ACC112 (cell line): ENCODE results near the gene TACO1.

ENCODE experiments used
- H2AFZ ChIP-seq: fragments of 200-600 bp; sonication (generic); one replicate; pipeline ENCODE4 v1.6.0; 2017; ENCODE audit warnings: antibody characterized with exemption, low read length; ENCODE audit not compliant: unreplicated experiment
- H3K27ac ChIP-seq: fragments of 200-600 bp; sonication (generic); 2 replicates; pipeline ENCODE4 v1.5.1; 2014; ENCODE audit warnings: low read depth, mild to moderate bottlenecking, antibody characterized with exemption, low read length, moderate library complexity
- H3K27me3 ChIP-seq: fragments of 200-600 bp; sonication (generic); 2 replicates; pipeline ENCODE4 v1.6.1; 2014; ENCODE audit warnings: mild to moderate bottlenecking, antibody characterized with exemption, low read length, moderate library complexity, mixed read lengths; ENCODE audit not compliant: insufficient read depth
- H3K36me3 ChIP-seq: fragments of 200-600 bp; sonication (generic); 2 replicates; pipeline ENCODE4 v1.6.1; 2016; ENCODE audit warnings: mild to moderate bottlenecking, antibody characterized with exemption, low read length, moderate library complexity, mixed read lengths; ENCODE audit not compliant: insufficient read depth
- H3K4me1 ChIP-seq: fragments of 200-600 bp; sonication (generic); one replicate; pipeline ENCODE4 v1.6.1; 2016; ENCODE audit warnings: low read length, mixed read lengths; ENCODE audit not compliant: insufficient read depth, unreplicated experiment, control insufficient read depth
- H3K4me3 ChIP-seq: fragments of 200-600 bp; sonication (generic); 2 replicates; pipeline ENCODE4 v1.5.1; 2014; ENCODE audit warnings: mild to moderate bottlenecking, low read depth, low read length
- H3K79me2 ChIP-seq: fragments of 200-600 bp; sonication (generic); one replicate; pipeline ENCODE4 v1.6.0; 2016; ENCODE audit warnings: low read length; ENCODE audit not compliant: control insufficient read depth, unreplicated experiment, insufficient read depth

Gene TACO1

GRCh38 chr17:63649813-63650212 lies 49.1 kb downstream of the TACO1 start:
- Histone ChIP-seq H3K36me3 (peaks cover 6% of the 10 kb centered on the region; the same call in 1 of the 2 replicates), H3K4me3 (no peak overlapping the region), H2AFZ (no peak overlapping the region), H3K27me3 (no peaks in the 10 kb centered on the region), H3K79me2 (no peaks in the 10 kb centered on the region), H3K27ac (no peak overlapping the region), H3K4me1 (no peaks in the 10 kb centered on the region)

DNA sequence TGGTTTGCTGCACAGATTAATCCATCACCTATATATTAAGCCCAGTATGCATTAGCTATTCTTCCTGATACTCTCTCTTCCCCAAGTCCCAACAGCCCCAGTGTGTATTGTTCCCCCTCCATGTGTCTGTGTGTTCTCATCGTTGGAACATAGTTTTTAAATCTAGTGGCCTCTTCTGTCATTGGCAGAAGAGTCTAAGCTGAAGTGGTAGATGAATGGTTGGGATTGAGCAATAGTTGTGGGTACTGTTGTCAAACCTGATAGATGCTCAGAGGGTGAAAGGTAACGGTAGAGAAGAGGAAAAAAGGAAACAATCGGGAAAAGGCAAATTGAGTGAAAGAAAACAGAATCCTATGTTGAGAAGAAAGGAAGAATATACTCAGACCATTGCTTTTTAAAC lies 51.4 kb downstream of the TACO1 start:
- Histone ChIP-seq H3K4me1 (no peaks in the 10 kb centered on the region), H3K79me2 (no peaks in the 10 kb centered on the region), H3K27me3 (no peaks in the 10 kb centered on the region), H2AFZ (no peak overlapping the region), H3K4me3 (no peak overlapping the region), H3K27ac (no peak overlapping the region), H3K36me3 (0 out of 2 replicates have a peak, but pooled peaks cover 3% of the 10 kb centered on the region)

GRCh38 chr17:63653050-63653449 lies 52.4 kb downstream of the TACO1 start:
- H3K27ac ChIP-seq = no peak overlapping the region
- no peaks in the 10 kb centered on the region for H3K27me3 ChIP-seq
- H2AFZ ChIP-seq = no peak overlapping the region
- 0 out of 2 replicates have a peak, but pooled peaks cover 3% of the 10 kb centered on the region for H3K36me3 ChIP-seq
- no peaks in the 10 kb centered on the region for H3K79me2 ChIP-seq
- H3K4me1 ChIP-seq = no peaks in the 10 kb centered on the region
- H3K4me3 ChIP-seq = no peak overlapping the region

- Histone ChIP-seq H3K79me2 (no peaks in the 10 kb centered on the region), H3K36me3 (0 out of 2 replicates have a peak, but pooled peaks cover 3% of the 10 kb centered on the region), H3K27ac (no peak overlapping the region), H3K4me3 (no peak overlapping the region), H2AFZ (no peak overlapping the region), H3K4me1 (no peaks in the 10 kb centered on the region), H3K27me3 (no peaks in the 10 kb centered on the region)
Measured at GRCh38 chr17:63657786-63658185, 57.1 kb downstream of the TACO1 start.
